ENCODE measurements around the gene DDAH2. TPM values are rescaled to one million over a fixed set of nuclear protein-coding genes. Genes with fewer than 3 reads are reported as not detected.

DDAH2 gene
- total RNA-seq, 1 donor from 2014 or later, result 30.7 TPM

DNA sequence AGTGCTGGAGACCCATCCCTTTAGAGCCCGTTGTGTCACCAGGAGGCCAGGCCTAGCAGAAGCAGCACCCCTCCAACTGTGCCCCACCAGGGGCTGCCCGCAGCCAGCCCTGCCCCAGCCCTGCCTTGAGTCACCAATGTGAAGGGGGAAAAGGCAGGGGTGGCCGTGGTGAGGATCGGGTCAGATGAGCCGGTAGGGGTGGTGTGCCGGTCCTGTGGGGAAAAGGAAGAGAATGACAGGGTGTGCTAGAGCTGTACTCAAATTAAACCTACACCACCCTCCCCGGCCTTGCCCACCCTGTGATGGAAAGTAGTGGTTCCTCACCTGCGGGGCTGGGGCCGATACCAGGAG, 36.4 kb upstream of the DDAH2 start:
- H3K27me3 Mint-ChIP-seq, result no peaks in the 10 kb centered on the region
- TF ChIP-seq, protein P1, sequence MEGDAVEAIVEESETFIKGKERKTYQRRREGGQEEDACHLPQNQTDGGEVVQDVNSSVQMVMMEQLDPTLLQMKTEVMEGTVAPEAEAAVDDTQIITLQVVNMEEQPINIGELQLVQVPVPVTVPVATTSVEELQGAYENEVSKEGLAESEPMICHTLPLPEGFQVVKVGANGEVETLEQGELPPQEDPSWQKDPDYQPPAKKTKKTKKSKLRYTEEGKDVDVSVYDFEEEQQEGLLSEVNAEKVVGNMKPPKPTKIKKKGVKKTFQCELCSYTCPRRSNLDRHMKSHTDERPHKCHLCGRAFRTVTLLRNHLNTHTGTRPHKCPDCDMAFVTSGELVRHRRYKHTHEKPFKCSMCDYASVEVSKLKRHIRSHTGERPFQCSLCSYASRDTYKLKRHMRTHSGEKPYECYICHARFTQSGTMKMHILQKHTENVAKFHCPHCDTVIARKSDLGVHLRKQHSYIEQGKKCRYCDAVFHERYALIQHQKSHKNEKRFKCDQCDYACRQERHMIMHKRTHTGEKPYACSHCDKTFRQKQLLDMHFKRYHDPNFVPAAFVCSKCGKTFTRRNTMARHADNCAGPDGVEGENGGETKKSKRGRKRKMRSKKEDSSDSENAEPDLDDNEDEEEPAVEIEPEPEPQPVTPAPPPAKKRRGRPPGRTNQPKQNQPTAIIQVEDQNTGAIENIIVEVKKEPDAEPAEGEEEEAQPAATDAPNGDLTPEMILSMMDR (IDR thresholded peaks at IDR 0.05), result no peak
- CTCF ChIA-PET, result no interaction called here
- intact Hi-C loops (cut with micrococcal nuclease), result no loop called here
- no peak overlapping the region for H3K4me3 Mint-ChIP-seq
- H3K27ac Mint-ChIP-seq, result no peak overlapping the region
- POLR2A ChIA-PET, result no interaction called here
- peaks cover 6% of the 10 kb centered on the region for H3K4me1 Mint-ChIP-seq
- no peaks in the 10 kb centered on the region for H3K9me3 Mint-ChIP-seq
- peaks cover 23% of the 10 kb centered on the region for H3K36me3 Mint-ChIP-seq (ENCODE audit: low read depth)
- ATAC-seq (ENCODE audit: low read depth) (no peak), DNase-seq (no peak)

DNA sequence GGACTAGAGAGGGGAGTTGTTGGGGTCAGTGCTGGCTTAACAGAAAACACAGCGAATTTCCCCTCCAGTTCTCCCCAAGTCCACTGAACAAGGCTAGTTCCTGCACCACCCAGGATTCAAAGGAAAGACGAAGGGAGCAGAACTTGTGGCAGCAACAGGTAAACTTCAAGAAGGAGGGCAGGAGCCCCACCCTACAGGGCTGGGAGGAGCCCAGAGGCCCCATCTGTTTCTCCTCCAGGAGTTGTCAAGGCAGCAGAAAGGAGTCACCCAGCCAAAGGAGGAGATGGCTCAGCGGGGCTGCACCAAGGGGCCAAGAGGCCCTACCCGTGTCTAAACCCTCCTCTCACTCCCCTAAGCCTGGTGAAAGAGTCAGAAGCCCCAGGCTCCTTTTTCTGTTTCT, 35.1 kb upstream of the DDAH2 start:
- DNase-seq, result no peak
- POLR2A ChIA-PET, result no interaction called here
- Mint-ChIP-seq H3K4me3 (no peak overlapping the region), H3K36me3 (ENCODE audit: low read depth) (peaks cover 29% of the 10 kb centered on the region), H3K27me3 (no peaks in the 10 kb centered on the region), H3K4me1 (no peaks in the 10 kb centered on the region), H3K27ac (no peak overlapping the region), H3K9me3 (no peaks in the 10 kb centered on the region)
- TF ChIP-seq, protein P1 (IDR thresholded peaks at IDR 0.05), result no peak
- intact Hi-C loops (cut with micrococcal nuclease), result no loop called here
- CTCF ChIA-PET, result no interaction called here
- no peak for ATAC-seq (ENCODE audit: low read depth)

DNA sequence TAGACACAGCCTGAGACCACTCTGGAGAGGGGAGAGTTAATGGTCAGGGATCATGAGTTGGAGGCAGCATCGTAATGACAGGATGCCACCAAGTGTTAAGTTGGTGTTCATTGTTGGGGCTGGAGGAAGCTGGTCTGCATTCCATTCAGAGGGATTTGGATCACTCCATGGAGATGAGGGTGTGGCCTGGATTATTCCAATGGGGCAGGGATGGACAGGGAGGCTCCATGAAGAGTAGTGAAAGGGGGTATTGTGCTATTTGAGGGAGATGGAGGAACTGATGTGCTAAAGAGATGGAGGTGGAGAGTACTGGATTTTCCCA, 34.5 kb upstream of the DDAH2 start:
- no peak overlapping the region for H3K27ac Mint-ChIP-seq
- ChIA-PET CTCF (no interaction called here), POLR2A (no interaction called here)
- H3K4me1 Mint-ChIP-seq, result no peaks in the 10 kb centered on the region
- no peaks in the 10 kb centered on the region for H3K27me3 Mint-ChIP-seq
- no peak overlapping the region for H3K4me3 Mint-ChIP-seq
- TF ChIP-seq, protein P1 (IDR thresholded peaks at IDR 0.05), result no peak
- DNase-seq, result no peak
- no peak for ATAC-seq (ENCODE audit: low read depth)
- peaks cover 33% of the 10 kb centered on the region for H3K36me3 Mint-ChIP-seq (ENCODE audit: low read depth)
- H3K9me3 Mint-ChIP-seq, result no peaks in the 10 kb centered on the region
- intact Hi-C loops (cut with micrococcal nuclease), result no loop called here

DNA sequence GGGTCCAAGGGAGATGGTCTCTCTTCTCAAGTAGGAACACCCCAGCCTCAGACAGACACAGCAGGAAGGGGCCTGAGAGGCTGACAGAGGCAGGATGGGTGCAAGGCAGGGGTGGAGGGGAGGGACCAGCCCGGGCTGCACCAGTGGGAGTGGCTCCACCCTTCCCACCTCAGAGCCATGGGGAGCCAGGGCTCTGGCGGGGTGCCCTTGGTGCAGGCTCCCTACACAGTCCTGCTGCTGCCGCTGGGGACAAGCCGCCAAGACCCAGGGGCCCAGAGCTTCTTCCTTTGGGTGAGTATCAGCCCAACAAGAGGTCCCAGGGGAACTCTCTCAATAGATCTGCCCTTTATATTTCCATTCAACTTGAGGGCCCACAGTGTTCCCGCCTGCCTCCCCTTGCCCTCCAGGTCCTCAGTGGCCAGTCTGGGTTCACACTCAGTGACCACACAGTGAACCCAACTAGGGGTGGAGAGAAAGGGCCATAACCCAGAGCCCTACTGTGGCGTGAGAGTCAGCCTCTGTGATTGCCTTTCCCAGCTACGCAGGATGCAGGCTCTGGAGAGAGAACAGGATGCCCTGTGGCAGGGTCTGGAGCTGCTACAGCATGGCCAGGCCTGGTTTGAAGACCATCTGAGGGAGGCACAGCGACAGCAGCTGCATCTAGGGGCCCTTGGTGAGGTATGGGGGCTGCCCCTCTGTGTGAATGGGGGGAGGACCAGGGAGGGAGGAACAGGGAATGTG, 33.9 kb upstream of the DDAH2 start:
- H3K27me3 Mint-ChIP-seq, result no peaks in the 10 kb centered on the region
- POLR2A ChIA-PET, result no interaction called here
- DNase-seq (no peak), ATAC-seq (ENCODE audit: low read depth) (no peak)
- TF ChIP-seq, protein P1 (IDR thresholded peaks at IDR 0.05), result no peak
- H3K9me3 Mint-ChIP-seq, result no peaks in the 10 kb centered on the region
- CTCF ChIA-PET, result no interaction called here
- intact Hi-C loops (cut with micrococcal nuclease), result no loop called here
- no peak overlapping the region for H3K4me3 Mint-ChIP-seq
- no peak overlapping the region for H3K27ac Mint-ChIP-seq
- no peaks in the 10 kb centered on the region for H3K4me1 Mint-ChIP-seq
- peaks cover 33% of the 10 kb centered on the region for H3K36me3 Mint-ChIP-seq (ENCODE audit: low read depth)

DNA sequence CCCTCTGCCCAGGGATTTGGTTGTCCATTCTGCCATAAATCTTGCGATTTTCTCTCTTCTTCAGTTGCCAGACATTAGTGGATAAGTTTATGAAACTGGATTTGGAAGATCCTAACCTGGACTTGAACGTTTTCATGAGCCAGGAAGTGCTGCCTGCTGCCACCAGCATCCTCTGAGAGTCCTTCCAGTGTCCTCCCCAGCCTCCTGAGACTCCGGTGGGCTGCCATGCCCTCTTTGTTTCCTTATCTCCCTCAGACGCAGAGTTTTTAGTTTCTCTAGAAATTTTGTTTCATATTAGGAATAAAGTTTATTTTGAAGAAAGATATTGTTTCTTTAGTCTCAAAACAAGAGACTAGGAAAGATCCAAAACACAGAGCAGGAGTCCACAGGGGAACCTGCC, 33.3 kb upstream of the DDAH2 start, which contains the start of gene SAPCD1:
Gene SAPCD1 (plus strand): TSS at position 301 of the 400 bp plus-strand sequence. CDS start 399 bp downstream, outside the sequence.
- POLR2A ChIA-PET, result no interaction called here
- H3K27ac Mint-ChIP-seq, result no peak within 1 kb of the TSS
- CTCF ChIA-PET, result no interaction called here
- H3K9me3 Mint-ChIP-seq, result no peaks in the 10 kb centered on the region
- H3K4me1 Mint-ChIP-seq, result no peaks in the 10 kb centered on the region
- H3K36me3 Mint-ChIP-seq (ENCODE audit: low read depth), result peaks cover 33% of the 10 kb centered on the region
- no peaks in the 10 kb centered on the region for H3K27me3 Mint-ChIP-seq
- no peak within 1 kb of the TSS for H3K4me3 Mint-ChIP-seq
- TF ChIP-seq, protein P1 (IDR thresholded peaks at IDR 0.05), result no peak
- ATAC-seq (ENCODE audit: low read depth) (no peak), DNase-seq (no peak)
- intact Hi-C loops (cut with micrococcal nuclease), result no loop called here

All from activated B cell treated with CpG ODN at 0.5 μM for 24 hours (primary cell).